Memory B cell (primary cell): ENCODE results near the gene UBAC2.
A peak's percentile ranks its signal among the peaks of the same experiment; 100 is the strongest.

Experiments
- ATAC-seq: fragments of 150-1000 bp; cut with Tn5 transposase; 2 replicates; pipeline ENCODE4 v1.10.0; 2021; ENCODE audit warnings: low read depth, mild to moderate bottlenecking, moderate library complexity
- DNase-seq, 2 donors: peaks; one replicate each; pipeline ENCODE4 v3.0.0; 2022; ENCODE audit warnings: low spot score in 2 of 2
- H3K27ac Mint-ChIP-seq: one replicate; pipeline ENCODE4 v1.8.0; 2022; ENCODE audit warnings: mild to moderate bottlenecking, moderate library complexity, mixed read lengths
- H3K27me3 Mint-ChIP-seq: one replicate; pipeline ENCODE4 v1.8.0; 2022; ENCODE audit warnings: mixed read lengths
- H3K36me3 Mint-ChIP-seq: one replicate; pipeline ENCODE4 v1.8.0; 2022; ENCODE audit warnings: mild to moderate bottlenecking, mixed read lengths
- H3K4me1 Mint-ChIP-seq: one replicate; pipeline ENCODE4 v1.8.0; 2022; ENCODE audit warnings: mixed read lengths
- H3K4me3 Mint-ChIP-seq: one replicate; pipeline ENCODE4 v1.8.0; 2022; ENCODE audit warnings: mild to moderate bottlenecking, moderate library complexity, mixed read lengths
- H3K9me3 Mint-ChIP-seq: one replicate; pipeline ENCODE4 v1.8.0; 2022; ENCODE audit warnings: mixed read lengths

The UBAC2 gene

GRCh38 chr13:99308471-99309087 is 107.9 kb downstream of the UBAC2 start:
- Mint-ChIP-seq H3K27me3 (no peaks in the 10 kb centered on the region), H3K4me1 (peaks cover 32% of the 10 kb centered on the region), H3K27ac (peak overlapping the region; percentile 87), H3K4me3 (no peak overlapping the region), H3K9me3 (no peaks in the 10 kb centered on the region), H3K36me3 (peaks cover 37% of the 10 kb centered on the region)
- no peak for DNase-seq
- no peak for ATAC-seq

- Mint-ChIP-seq H3K27me3 (no peaks in the 10 kb centered on the region), H3K36me3 (peaks cover 33% of the 10 kb centered on the region), H3K27ac (no peak overlapping the region), H3K4me3 (no peak overlapping the region), H3K9me3 (no peaks in the 10 kb centered on the region), H3K4me1 (peaks cover 22% of the 10 kb centered on the region)
- ATAC-seq = no peak
- DNase-seq = no peak
Measured at GRCh38 chr13:99310382-99311031, 109.9 kb downstream of the UBAC2 start.

- Mint-ChIP-seq H3K9me3 (no peaks in the 10 kb centered on the region), H3K27me3 (no peaks in the 10 kb centered on the region), H3K4me3 (no peak overlapping the region), H3K4me1 (peaks cover 24% of the 10 kb centered on the region), H3K27ac (no peak overlapping the region), H3K36me3 (peaks cover 31% of the 10 kb centered on the region)
- DNase-seq (no peak), ATAC-seq (no peak)
Measured at GRCh38 chr13:99311137-99311536, 110.5 kb downstream of the UBAC2 start.

- ATAC-seq = no peak
- Mint-ChIP-seq H3K4me1 (peaks cover 25% of the 10 kb centered on the region), H3K4me3 (no peak overlapping the region), H3K27me3 (no peaks in the 10 kb centered on the region), H3K36me3 (peaks cover 28% of the 10 kb centered on the region), H3K9me3 (no peaks in the 10 kb centered on the region), H3K27ac (peak overlapping the region; percentile 75)
- no peak for DNase-seq
Measured at GRCh38 chr13:99311748-99312492, 111.3 kb downstream of the UBAC2 start.

- H3K27ac Mint-ChIP-seq = peak overlapping the region; percentile 75
- peaks cover 25% of the 10 kb centered on the region for H3K4me1 Mint-ChIP-seq
- H3K4me3 Mint-ChIP-seq = no peak overlapping the region
- no peak for DNase-seq
- no peaks in the 10 kb centered on the region for H3K9me3 Mint-ChIP-seq
- peaks cover 30% of the 10 kb centered on the region for H3K36me3 Mint-ChIP-seq
- no peaks in the 10 kb centered on the region for H3K27me3 Mint-ChIP-seq
- no peak for ATAC-seq
Measured at GRCh38 chr13:99312493-99312883, 111.8 kb downstream of the UBAC2 start.

GRCh38 chr13:99313501-99313900 is 112.8 kb downstream of the UBAC2 start:
- no peak overlapping the region for H3K4me3 Mint-ChIP-seq
- H3K27me3 Mint-ChIP-seq = no peaks in the 10 kb centered on the region
- ATAC-seq (no peak), DNase-seq (no peak)
- H3K4me1 Mint-ChIP-seq = peaks cover 19% of the 10 kb centered on the region
- no peaks in the 10 kb centered on the region for H3K9me3 Mint-ChIP-seq
- no peak overlapping the region for H3K27ac Mint-ChIP-seq
- H3K36me3 Mint-ChIP-seq = peaks cover 33% of the 10 kb centered on the region

GRCh38 chr13:99313941-99314340 is 113.3 kb downstream of the UBAC2 start:
- Mint-ChIP-seq H3K4me1 (peaks cover 19% of the 10 kb centered on the region), H3K9me3 (no peaks in the 10 kb centered on the region), H3K36me3 (peaks cover 33% of the 10 kb centered on the region), H3K27me3 (no peaks in the 10 kb centered on the region), H3K27ac (no peak overlapping the region), H3K4me3 (no peak overlapping the region)
- no peak for ATAC-seq
- no peak for DNase-seq

- H3K9me3 Mint-ChIP-seq = no peaks in the 10 kb centered on the region
Measured at GRCh38 chr13:99314640-99315176, 114.1 kb downstream of the UBAC2 start.

GRCh38 chr13:99315186-99315585 is 114.5 kb downstream of the UBAC2 start:
- H3K27me3 Mint-ChIP-seq = no peaks in the 10 kb centered on the region
- no peak for DNase-seq
- peaks cover 32% of the 10 kb centered on the region for H3K36me3 Mint-ChIP-seq
- H3K4me3 Mint-ChIP-seq = no peak overlapping the region
- H3K27ac Mint-ChIP-seq = peak overlapping the region; percentile 25
- no peaks in the 10 kb centered on the region for H3K9me3 Mint-ChIP-seq
- no peak for ATAC-seq
- peaks cover 25% of the 10 kb centered on the region for H3K4me1 Mint-ChIP-seq

More at GRCh38 chr13:99314640-99315176, 114.1 kb downstream of the UBAC2 start:
- no peak for DNase-seq
- Mint-ChIP-seq H3K4me1 (peaks cover 23% of the 10 kb centered on the region), H3K27me3 (no peaks in the 10 kb centered on the region), H3K27ac (peak overlapping the region; percentile 25), H3K36me3 (peaks cover 33% of the 10 kb centered on the region), H3K4me3 (no peak overlapping the region)
- no peak for ATAC-seq

GRCh38 chr13:99316224-99316623 is 115.6 kb downstream of the UBAC2 start:
- Mint-ChIP-seq H3K4me1 (peaks cover 21% of the 10 kb centered on the region), H3K27ac (peak overlapping the region; percentile 58), H3K36me3 (peaks cover 32% of the 10 kb centered on the region), H3K4me3 (no peak overlapping the region), H3K9me3 (no peaks in the 10 kb centered on the region), H3K27me3 (no peaks in the 10 kb centered on the region)
- no peak for ATAC-seq
- no peak for DNase-seq

GRCh38 chr13:99316657-99317256 is 116.1 kb downstream of the UBAC2 start:
- DNase-seq = no peak
- peaks cover 21% of the 10 kb centered on the region for H3K4me1 Mint-ChIP-seq
- no peak overlapping the region for H3K4me3 Mint-ChIP-seq
- H3K27ac Mint-ChIP-seq = peak overlapping the region; percentile 58
- H3K36me3 Mint-ChIP-seq = peaks cover 32% of the 10 kb centered on the region
- ATAC-seq = no peak
- no peaks in the 10 kb centered on the region for H3K27me3 Mint-ChIP-seq
- H3K9me3 Mint-ChIP-seq = no peaks in the 10 kb centered on the region

GRCh38 chr13:99320693-99321481 is 120.2 kb downstream of the UBAC2 start:
- no peak overlapping the region for H3K27ac Mint-ChIP-seq
- ATAC-seq (peak; percentile 42), DNase-seq (no peak)
- peaks cover 19% of the 10 kb centered on the region for H3K36me3 Mint-ChIP-seq
- peaks cover 34% of the 10 kb centered on the region for H3K4me1 Mint-ChIP-seq
- H3K4me3 Mint-ChIP-seq = no peak overlapping the region
- H3K27me3 Mint-ChIP-seq = no peaks in the 10 kb centered on the region
- H3K9me3 Mint-ChIP-seq = no peaks in the 10 kb centered on the region

- Mint-ChIP-seq H3K27me3 (no peaks in the 10 kb centered on the region), H3K4me1 (peaks cover 37% of the 10 kb centered on the region), H3K9me3 (no peaks in the 10 kb centered on the region), H3K27ac (peak overlapping the region; percentile 94), H3K36me3 (peaks cover 16% of the 10 kb centered on the region), H3K4me3 (no peak overlapping the region)
- DNase-seq (no peak), ATAC-seq (no peak)
Measured at GRCh38 chr13:99321709-99322108, 121.1 kb downstream of the UBAC2 start.
